Vagina (tissue), 2 donors: ENCODE measurements around the gene SH3TC2.

Source experiments
- CTCF ChIP-seq, 3 experiments: fragments of 450-650 bp in 2 of 3; fragments of 200-600 bp in 1 of 3; sonication (generic) in 1 of 3; IDR thresholded peaks; one replicate each; pipeline ENCODE4 v1.5.1; 2017 to 2019; ENCODE audit warnings: antibody characterized with exemption in 3 of 3, mild to moderate bottlenecking in 2 of 3, moderate library complexity in 2 of 3
- POLR2A ChIP-seq, 2 donors: fragments of 450-650 bp; IDR thresholded peaks; one replicate each; pipeline ENCODE4 v1.6.1; 2017; ENCODE audit warnings: antibody characterized with exemption in 2 of 2, mild to moderate bottlenecking in 2 of 2, moderate library complexity in 2 of 2
- POLR2AphosphoS5 ChIP-seq, 2 donors: sonication (generic); formaldehyde crosslinking; IDR thresholded peaks; one replicate each; pipeline ENCODE4 v1.9.0; 2017; ENCODE audit warnings: antibody characterized with exemption in 2 of 2, mild to moderate bottlenecking in 2 of 2, low read depth in 1 of 2; ENCODE audit not compliant: insufficient read depth in 1 of 2

GRCh38 chr5:149015126-149015525 lies 47.7 kb downstream of the SH3TC2 start:
- TF ChIP-seq CTCF (IDR thresholded peaks at IDR 0.05) (no peak), POLR2AphosphoS5 (IDR thresholded peaks at IDR 0.05; ENCODE audit: insufficient read depth in 1 of 2, low read depth in 1 of 2) (no peak), POLR2A (IDR thresholded peaks at IDR 0.05) (no peak)
